ENCODE results near the gene ZFYVE1.

DNA sequence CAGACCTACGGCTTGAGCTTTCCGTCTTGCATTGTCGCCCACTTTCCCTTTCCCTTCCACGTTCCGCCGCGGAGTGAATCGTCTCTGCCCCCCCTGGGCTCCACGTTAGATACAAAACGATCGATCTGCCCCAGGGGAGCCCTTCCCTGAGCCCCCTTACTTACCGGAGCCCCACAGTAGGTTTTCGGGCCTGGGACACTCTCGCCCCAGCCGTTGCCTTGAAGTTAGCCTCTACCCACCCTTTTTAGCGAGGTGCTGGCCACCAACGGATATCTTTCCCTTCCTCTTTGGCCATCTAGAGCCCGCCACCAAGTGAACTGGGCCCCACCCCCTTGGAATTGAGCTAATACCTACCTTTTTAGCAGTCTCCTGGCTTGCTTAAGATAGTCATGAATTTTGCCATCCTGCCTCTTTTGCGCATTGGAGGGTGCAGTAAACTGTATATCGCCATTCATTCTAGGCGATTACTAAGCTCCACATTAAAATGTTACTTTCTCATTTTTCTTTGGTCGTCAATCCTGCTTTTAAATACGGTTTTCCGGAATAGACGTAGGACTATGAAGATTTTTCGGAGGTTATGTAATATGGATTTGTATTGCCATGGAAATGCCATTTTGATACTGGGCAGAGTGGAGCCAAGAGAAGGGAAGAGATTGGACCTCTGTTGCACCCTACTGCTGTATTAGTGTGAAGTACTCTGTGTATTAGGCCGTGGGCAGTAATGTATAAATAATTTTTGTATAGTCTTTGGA, 32.2 kb upstream of the ZFYVE1 start:
- TF ChIP-seq ZFX (IDR thresholded peaks at IDR 0.05; ENCODE audit: borderline replicate concordance), result no peak
- TF ChIP-seq, protein P1, sequence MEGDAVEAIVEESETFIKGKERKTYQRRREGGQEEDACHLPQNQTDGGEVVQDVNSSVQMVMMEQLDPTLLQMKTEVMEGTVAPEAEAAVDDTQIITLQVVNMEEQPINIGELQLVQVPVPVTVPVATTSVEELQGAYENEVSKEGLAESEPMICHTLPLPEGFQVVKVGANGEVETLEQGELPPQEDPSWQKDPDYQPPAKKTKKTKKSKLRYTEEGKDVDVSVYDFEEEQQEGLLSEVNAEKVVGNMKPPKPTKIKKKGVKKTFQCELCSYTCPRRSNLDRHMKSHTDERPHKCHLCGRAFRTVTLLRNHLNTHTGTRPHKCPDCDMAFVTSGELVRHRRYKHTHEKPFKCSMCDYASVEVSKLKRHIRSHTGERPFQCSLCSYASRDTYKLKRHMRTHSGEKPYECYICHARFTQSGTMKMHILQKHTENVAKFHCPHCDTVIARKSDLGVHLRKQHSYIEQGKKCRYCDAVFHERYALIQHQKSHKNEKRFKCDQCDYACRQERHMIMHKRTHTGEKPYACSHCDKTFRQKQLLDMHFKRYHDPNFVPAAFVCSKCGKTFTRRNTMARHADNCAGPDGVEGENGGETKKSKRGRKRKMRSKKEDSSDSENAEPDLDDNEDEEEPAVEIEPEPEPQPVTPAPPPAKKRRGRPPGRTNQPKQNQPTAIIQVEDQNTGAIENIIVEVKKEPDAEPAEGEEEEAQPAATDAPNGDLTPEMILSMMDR (IDR thresholded peaks at IDR 0.05), result no peak
